Neural cell (in vitro differentiated cells): ENCODE data around the gene TRAPPC6A.

Experiments
- EZH2 ChIP-seq: fragments of 200-600, 300-800 bp; shearing (Covaris generic), sonication (generic); IDR thresholded peaks from 2 replicates; pipeline ENCODE4 v1.6.1; 2014; ENCODE audit warnings: antibody characterized with exemption, low read length, borderline replicate concordance, mild to moderate bottlenecking; ENCODE audit not compliant: insufficient read depth, poor library complexity, severe bottlenecking
- POLR2AphosphoS5 ChIP-seq: IDR thresholded peaks from 2 replicates; pipeline ENCODE4 v1.6.1; 2012
- RAD21 ChIP-seq: fragments of 450-650 bp; conservative IDR thresholded peaks from 2 replicates; pipeline ENCODE4 v1.6.1; 2014; ENCODE audit warnings: antibody characterized with exemption, mild to moderate bottlenecking, moderate library complexity
- SMC3 ChIP-seq: fragments of 450-650 bp; conservative IDR thresholded peaks from 2 replicates; pipeline ENCODE4 v1.6.1; 2014; ENCODE audit warnings: antibody characterized with exemption, mild to moderate bottlenecking, moderate library complexity; ENCODE audit not compliant: poor library complexity

DNA sequence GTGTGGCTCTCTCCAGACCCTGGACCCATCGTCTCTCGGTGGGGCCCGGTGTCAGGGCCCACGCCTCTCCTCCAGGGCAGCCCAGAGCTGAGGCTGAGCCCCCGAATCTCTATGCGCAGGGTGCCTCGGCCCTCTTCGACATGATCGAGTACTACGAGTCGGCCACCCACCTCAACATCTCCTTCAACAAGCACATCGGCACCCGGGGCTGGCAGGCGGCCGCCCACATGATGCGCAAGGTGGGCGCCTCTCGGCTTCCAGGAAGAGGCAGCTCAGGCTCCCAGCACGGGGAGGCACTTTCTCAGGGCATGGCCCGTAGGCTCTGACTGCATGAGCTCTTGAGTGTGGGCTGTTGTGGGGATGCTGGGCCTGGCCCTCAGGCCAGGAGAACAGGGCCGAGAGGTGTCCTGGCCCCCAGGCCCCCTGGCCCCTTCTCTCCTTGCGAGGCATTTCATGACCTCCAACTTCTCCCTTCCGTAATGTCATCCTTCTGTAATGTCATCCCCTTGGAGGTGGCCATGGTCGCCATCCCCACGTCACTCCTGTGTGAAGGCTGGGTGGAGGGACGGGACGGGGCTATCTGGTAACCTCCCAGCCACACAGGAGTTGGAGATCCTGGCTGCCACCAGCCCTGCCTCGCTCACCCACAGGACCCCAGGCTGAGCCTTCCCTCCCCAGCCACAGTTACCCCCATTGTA, 36.7 kb downstream of the TRAPPC6A start:
- TF ChIP-seq SMC3 = no peak
- TF ChIP-seq POLR2AphosphoS5 = no peak
- TF ChIP-seq EZH2 = no peak
- no peak for TF ChIP-seq RAD21
